IPS-NIHi11 (cell line): ENCODE results near the gene FIZ1.
"Not testable (repeated sequence)": the region's sequence is repeated elsewhere in the genome, so short reads cannot be mapped to it uniquely, and the experiment has no call there.

Source experiments
- DNase-seq: peaks from one replicate; pipeline ENCODE4 v3.0.0; 2012; ENCODE audit warnings: mixed read lengths, low spot score

Gene FIZ1

DNA sequence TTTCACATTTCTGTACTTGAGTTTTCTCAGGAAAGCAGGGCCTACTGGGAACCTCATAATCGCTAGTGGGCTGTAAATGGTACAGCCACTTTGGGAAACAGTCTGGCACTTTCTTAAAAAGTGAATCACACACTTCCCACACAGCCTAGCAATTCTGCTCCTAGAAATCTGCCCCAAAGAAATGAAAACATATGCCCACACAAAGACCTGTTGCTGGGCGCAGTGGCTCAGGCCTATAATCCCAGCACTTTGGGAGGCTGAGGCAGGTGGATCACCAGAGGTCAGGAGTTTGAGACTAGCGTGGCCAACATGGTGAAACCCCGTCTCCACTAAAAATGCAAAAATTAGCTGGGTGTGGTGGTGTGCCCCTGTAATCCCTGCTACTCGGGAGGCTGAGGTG lies 29.8 kb downstream of the FIZ1 start:
- DNase-seq = not testable (repeated sequence)

DNA sequence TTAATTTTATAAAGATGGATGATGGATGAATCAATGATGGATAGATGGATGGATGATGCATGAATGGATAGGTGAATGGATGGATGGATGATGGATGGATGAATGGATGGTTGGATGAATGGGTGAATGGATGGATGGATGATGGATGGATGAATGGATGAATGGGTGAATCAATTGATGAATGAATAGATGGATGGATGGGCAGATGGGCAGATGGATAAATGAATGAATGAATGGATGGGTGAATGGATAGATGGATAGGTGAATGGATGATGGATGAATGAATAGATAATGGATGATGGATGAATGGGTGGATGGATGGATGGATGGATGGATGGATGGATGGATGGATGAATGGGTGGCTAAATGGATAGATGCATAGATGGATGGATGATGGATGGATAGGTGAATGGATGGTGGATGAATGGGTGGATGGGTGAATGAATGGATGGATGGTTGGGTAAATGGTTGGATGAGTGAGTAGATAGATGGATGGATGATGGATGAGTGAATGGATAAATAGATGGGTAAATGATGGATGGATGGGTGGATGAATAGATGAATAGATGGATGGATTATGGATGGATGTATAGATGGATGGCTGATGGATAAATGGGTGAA lies 31.5 kb downstream of the FIZ1 start:
- no peak for DNase-seq

GRCh38 chr19:55566823-55567222 lies 32.5 kb downstream of the FIZ1 start:
- DNase-seq = no peak

DNA sequence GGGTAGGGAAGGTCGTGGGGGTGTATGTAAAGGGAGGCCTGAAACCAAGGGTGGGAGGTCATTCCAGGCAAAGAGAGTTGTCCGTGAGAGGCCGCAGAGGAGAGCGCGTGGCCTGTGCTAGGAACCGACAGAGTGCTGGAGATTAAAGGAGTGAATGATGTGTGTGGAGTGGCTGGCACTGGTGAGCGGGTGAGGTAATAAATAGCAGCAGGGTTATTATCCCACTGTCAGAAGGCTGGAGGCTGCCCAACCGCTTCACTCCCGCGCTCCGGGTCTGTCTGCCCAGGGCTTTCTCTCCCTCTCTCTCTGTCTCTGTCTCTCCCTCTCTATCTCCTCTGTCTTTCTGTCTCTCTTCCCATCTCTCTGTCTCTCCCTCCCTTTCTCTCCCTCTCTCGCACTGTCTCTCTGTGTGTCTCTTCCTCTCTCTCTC lies 36.0 kb downstream of the FIZ1 start:
- peak; percentile 20 for DNase-seq

GRCh38 chr19:55559684-55560083 lies 39.6 kb downstream of the FIZ1 start:
- no peak for DNase-seq

GRCh38 chr19:55554741-55555152 lies 44.6 kb downstream of the FIZ1 start:
- peak; percentile 39 for DNase-seq

- DNase-seq = peak; percentile 5
Observed at GRCh38 chr19:55554302-55554701, 45.0 kb downstream of the FIZ1 start.

- DNase-seq = peak; percentile 16
Observed at GRCh38 chr19:55553217-55554182, 45.8 kb downstream of the FIZ1 start.

DNA sequence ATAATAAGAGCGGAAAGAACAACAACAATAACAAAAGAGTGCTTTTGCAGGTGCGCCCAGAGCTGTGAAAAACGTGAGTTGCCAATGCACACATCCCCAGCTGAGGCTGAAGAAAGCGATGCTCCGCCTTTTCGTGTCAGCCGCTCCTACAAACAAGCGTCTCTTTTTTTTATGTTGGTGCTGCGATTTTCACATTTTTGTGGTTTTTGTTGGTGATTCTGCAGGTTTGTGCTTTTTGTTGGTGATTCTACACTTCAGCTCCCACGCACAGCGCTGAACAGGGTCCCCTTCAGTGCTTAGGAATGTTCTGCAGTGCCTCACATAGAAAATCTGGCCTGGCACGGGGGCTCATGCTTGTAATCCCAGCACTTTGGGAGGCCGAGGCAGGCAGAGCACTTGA lies 46.7 kb downstream of the FIZ1 start:
- DNase-seq = peak; percentile 11

DNA sequence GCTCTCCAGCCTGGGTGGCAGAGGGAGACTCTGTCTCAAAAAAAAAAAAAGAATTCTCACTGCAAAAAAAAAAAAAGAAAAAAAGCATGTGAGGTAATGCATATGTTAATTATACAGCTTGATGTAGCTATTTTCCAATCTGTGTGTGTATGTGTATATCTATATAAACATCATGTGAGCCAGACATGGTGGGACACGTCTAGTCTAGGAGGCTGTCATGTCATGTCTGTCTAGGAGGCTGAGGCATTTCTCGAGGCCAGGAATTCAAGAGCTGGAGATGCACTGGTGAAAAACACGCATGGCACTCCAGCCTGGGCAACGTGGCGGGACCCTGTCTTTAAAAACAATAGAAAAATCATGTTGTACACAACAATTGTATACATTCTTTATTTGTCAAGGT lies 47.1 kb downstream of the FIZ1 start:
- DNase-seq = no peak

GRCh38 chr19:55550321-55550650 lies 49.0 kb downstream of the FIZ1 start:
- peak; percentile 22 for DNase-seq

- peak; percentile 77 for DNase-seq
Observed at GRCh38 chr19:55549500-55550320, 49.6 kb downstream of the FIZ1 start.

DNA sequence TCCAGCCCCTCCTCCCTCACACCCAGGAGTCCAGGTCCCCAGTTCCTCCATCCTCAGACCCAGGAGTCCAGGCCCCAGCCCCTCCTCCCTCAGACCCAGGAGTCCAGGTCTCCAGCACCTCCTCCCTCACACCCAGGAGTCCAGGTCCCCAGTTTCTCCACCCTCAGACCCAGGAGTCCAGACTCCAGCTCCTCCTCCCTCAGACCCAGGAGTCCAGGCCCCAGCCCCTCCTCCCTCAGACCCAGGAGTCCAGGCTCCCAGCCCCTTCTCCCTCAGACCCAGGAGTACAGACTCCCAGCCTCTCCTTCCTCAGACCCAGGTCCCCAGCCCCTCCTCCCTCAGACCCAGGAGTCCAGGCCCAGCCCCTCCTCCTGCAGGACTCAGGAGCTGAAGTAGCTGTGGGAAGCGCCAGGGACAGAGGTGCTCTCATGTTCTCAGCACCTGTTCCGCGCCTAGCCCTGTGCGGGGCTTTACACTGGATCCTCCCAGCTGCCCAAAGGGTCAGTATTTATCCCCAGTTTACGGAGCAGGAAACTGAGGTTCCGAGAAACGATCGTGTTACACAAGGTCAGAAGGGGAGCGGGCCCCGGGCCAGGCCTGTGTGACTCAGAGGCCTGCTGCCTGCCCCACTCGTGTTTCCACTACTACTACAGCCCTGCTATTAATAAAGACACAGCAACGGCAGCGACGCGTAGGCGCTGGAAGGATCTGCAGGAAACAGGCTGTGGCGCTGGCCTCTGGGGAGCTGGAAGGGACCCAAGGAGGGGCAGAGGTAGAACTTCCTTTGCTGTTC lies 52.3 kb downstream of the FIZ1 start:
- peak; percentile 33 for DNase-seq

GRCh38 chr19:55546011-55546410 lies 53.3 kb downstream of the FIZ1 start:
- DNase-seq = peak; percentile 8

- DNase-seq = no peak
Observed at GRCh38 chr19:55545443-55545842, 53.9 kb downstream of the FIZ1 start, which contains the start of gene SBK3. Gene SBK3, minus strand, starts transcription at chr19:55545543. Its CDS starts 0 bp downstream, at chr19:55545543.

- DNase-seq = peak; percentile 19
Observed at GRCh38 chr19:55544776-55545439, 54.4 kb downstream of the FIZ1 start.

- no peak for DNase-seq
Observed at GRCh38 chr19:55544014-55544413, 55.3 kb downstream of the FIZ1 start.

- DNase-seq = no peak
Observed at GRCh38 chr19:55543567-55543966, 55.8 kb downstream of the FIZ1 start.

DNA sequence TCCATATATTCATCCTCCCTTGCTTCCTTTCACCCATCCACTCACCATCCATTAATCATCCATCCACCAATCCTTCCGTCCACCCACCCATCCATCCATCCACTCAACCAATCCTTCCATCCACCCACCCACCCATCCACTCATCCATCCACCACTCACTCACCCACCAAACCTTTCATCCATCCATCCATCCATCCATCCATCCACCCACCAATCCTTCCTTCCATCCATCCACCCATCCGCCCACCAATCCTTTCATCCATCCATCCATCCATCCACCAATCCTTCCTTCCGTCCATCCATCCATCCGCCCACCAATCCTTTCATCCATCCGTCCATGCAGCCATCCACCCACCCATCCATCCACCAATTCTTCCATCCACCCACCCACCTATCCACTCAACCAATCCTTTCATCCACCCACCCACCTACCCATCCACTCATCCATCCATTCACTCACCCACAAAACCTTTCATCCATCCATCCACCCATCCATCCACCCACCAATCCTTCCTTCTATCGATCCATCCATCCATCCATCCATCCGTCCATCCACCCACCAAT lies 56.9 kb downstream of the FIZ1 start:
- DNase-seq = no peak
